ENCODE data around the gene PRR20D.

DNA sequence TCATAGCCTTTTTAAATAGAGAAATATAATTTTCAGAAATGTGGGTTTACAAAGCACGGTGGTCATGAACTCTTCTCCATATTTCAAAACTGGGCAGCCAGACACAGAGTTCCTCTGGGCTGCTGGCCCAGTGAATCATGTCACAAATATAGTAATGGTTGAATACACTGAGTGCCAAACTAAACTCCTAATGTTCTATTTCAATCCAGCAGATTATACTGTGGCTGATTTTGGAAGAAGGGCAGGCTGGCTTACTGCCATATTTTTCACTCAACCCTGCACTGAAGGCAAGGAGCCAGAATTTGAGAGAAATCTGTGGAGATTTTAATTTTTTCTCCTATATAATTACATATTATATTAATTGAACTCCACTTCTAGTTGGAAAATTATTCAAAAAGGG is 36.8 kb upstream of the PRR20D start:
- no peak for TF ChIP-seq POLR2A (IDR thresholded peaks at IDR 0.05)
- no peak for TF ChIP-seq CTCF (IDR thresholded peaks at IDR 0.05)

All from testis (tissue), 2 donors.